Left kidney (tissue), 2 donors: Measurements from ENCODE around the gene CELSR1. TPM values are rescaled to one million over a fixed set of nuclear protein-coding genes. Genes with fewer than 3 reads are reported as not detected.
"Not testable (repeated sequence)": the region's sequence is repeated elsewhere in the genome, so short reads cannot be mapped to it uniquely, and the experiment has no call there.

ENCODE experiments used
- DNase-seq: peaks from one replicate; pipeline ENCODE4 v3.0.0-alpha.2; 2013
- polyA plus RNA-seq: library from polyadenylated mRNA; unstranded; fragments of 120-200 nt; gene quantifications from one replicate; pipeline ENCODE4 v1.2.1, GENCODE V29; 2013; ENCODE audit not compliant: insufficient read length

CELSR1 gene
- polyA plus RNA-seq, 1 donor = 26.1 TPM

GRCh38 chr22:46479046-46479445, 58.4 kb downstream of the CELSR1 start:
- no peak for DNase-seq

- no peak for DNase-seq
These were observed 59.3 kb downstream of the CELSR1 start for GRCh38 chr22:46478083-46478551.

- no peak for DNase-seq
These were observed 60.9 kb downstream of the CELSR1 start for GRCh38 chr22:46476547-46476941.

GRCh38 chr22:46473896-46474557, 63.4 kb downstream of the CELSR1 start:
- no peak for DNase-seq

- DNase-seq = no peak
These were observed 64.2 kb downstream of the CELSR1 start for GRCh38 chr22:46473021-46473779.

GRCh38 chr22:46472722-46473016, 64.8 kb downstream of the CELSR1 start:
- no peak for DNase-seq

GRCh38 chr22:46471901-46472721, 65.3 kb downstream of the CELSR1 start:
- no peak for DNase-seq

- not testable (repeated sequence) for DNase-seq
These were observed 66.1 kb downstream of the CELSR1 start for GRCh38 chr22:46471330-46471729.

- no peak for DNase-seq
These were observed 67.7 kb downstream of the CELSR1 start for GRCh38 chr22:46469711-46470110.

- no peak for DNase-seq
These were observed 70.4 kb downstream of the CELSR1 start for GRCh38 chr22:46467006-46467405.

- DNase-seq = no peak
These were observed 71.2 kb downstream of the CELSR1 start for GRCh38 chr22:46466255-46466676.

GRCh38 chr22:46465793-46466192, 71.6 kb downstream of the CELSR1 start:
- DNase-seq = no peak

GRCh38 chr22:46465345-46465720, 72.1 kb downstream of the CELSR1 start:
- no peak for DNase-seq

GRCh38 chr22:46464701-46465344, 72.6 kb downstream of the CELSR1 start:
- DNase-seq = no peak

- no peak for DNase-seq
These were observed 73.1 kb downstream of the CELSR1 start for GRCh38 chr22:46464296-46464695.

- no peak for DNase-seq
These were observed 73.8 kb downstream of the CELSR1 start for GRCh38 chr22:46463435-46464227.

- DNase-seq = no peak
These were observed 74.6 kb downstream of the CELSR1 start for GRCh38 chr22:46462726-46463371.

GRCh38 chr22:46461566-46462180, 75.7 kb downstream of the CELSR1 start:
- DNase-seq = no peak

- no peak for DNase-seq
These were observed 76.6 kb downstream of the CELSR1 start for GRCh38 chr22:46460857-46461256.

GRCh38 chr22:46459347-46460065, 77.9 kb downstream of the CELSR1 start:
- DNase-seq = no peak
